ENCODE data around the gene CTSK.

- TF ChIP-seq CTCF (IDR thresholded peaks at IDR 0.05) (no peak), POLR2A (IDR thresholded peaks at IDR 0.05) (no peak)
Measured at GRCh38 chr1:150843474-150843873, 35.4 kb upstream of the CTSK start.

Measured in upper lobe of left lung (tissue), 4 donors.